GM10847 (cell line): ENCODE data around the gene PRDM11.

Source experiments
- POLR2A ChIP-seq: IDR thresholded peaks from 2 replicates; pipeline ENCODE4 v1.6.1; 2011; ENCODE audit not compliant: insufficient read length; ENCODE audit errors: extremely low read depth

PRDM11 gene

GRCh38 chr11:45204761-45205160 is 58.3 kb downstream of the PRDM11 start:
- TF ChIP-seq POLR2A, result no peak

DNA sequence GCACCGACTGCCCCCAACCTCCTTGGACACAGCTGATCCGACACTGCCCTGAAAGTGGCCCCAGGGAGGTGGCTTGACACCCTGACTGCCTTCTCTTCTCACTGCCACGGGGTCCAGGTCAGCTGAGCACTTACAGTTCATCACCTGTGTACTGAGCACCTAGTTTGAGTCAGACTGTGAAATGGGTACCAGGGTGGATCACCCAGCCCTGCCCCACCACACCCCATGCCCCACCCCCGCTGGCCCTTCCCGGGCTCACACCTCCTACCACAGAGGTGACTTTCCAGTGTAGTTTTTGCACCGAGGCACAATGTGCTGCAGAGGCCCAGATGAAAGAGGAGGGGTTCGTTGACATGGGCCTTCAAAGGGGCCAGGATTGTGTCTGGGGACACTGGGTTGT is 59.5 kb downstream of the PRDM11 start:
- no peak for TF ChIP-seq POLR2A

DNA sequence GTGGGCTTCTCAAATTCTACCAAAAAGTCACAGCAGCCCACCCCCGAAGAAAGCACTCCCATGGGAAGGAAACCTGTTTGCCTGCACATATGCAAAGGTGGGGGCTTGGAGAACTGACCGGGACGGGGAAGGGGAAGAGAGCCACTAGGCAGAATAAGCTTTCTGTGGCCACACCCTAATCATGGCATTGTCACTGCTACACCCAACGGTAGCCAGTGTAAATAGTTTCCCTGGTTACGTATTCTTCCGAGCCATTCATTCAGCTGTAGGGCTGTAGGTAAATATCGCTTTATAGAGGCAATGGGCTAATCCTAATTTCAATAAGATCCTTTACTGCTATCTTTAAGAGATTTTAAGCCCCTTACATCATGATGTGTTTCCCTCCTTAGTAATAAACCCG is 61.7 kb downstream of the PRDM11 start:
- no peak for TF ChIP-seq POLR2A

- no peak for TF ChIP-seq POLR2A
Measured at GRCh38 chr11:45209000-45209879, 62.8 kb downstream of the PRDM11 start.

DNA sequence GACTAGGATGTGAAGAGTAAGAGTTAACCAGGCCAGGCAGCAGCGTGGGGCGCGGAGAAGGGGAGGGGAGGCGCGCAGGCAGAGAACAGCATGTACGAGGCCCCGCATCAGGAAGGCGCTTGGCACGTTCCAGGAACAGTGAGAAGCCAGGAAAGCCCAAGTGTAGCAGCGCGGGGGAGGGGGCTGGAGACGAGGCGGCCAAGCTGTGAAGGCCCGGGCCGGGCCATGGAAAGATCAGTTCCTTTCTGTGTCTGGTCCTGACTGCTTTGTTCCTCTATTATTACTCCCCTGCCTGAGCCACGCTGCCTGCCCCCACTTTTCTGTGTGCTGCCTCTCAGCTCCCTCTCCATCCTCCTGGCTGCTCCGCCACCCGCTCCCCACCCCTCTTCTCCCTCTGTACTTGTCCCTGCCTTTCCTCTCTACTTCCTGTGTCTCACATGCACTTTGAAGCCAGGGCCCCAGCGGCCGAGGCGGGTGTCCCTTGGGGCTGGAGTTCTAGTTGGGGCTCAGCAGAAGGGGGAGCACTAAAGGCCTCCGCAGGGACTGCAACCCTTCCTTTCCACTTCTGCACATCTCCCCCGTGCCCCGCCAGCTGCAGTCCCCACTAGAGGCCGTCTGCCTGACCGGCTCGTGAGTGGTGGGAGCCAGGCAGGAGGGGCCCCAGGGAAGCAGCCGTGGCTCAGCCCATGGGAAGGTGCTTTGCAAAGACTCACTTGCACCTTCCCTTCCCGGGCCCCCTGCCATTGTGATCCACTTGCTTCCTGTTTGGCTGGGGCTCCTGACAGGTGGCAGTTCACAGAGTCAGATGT is 63.7 kb downstream of the PRDM11 start:
- no peak for TF ChIP-seq POLR2A

DNA sequence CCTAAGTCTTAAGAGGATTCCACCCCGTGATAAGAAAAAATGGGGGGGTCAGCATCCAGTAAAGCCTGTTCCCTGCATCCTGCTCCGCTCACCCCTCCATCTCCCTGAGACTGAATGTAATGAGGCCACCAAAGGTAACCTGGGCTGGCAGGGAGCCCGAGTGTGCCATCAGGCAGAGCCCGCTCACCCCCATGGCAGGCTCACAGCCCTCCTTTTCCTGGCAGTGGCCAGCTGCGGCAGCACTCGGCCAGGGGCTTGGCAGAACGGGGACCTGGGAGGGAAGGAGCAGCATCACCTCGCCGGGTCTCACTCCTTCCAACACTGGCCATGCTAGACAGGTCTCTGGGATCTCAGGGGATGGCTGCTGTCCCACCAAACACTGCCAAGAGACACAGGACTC is 64.4 kb downstream of the PRDM11 start:
- no peak for TF ChIP-seq POLR2A

- no peak for TF ChIP-seq POLR2A
Measured at GRCh38 chr11:45211732-45212131, 65.3 kb downstream of the PRDM11 start.

- no peak for TF ChIP-seq POLR2A
Measured at GRCh38 chr11:45212566-45213315, 66.3 kb downstream of the PRDM11 start.

GRCh38 chr11:45213316-45213665 is 66.9 kb downstream of the PRDM11 start:
- no peak for TF ChIP-seq POLR2A

- no peak for TF ChIP-seq POLR2A
Measured at GRCh38 chr11:45213717-45214116, 67.3 kb downstream of the PRDM11 start.

GRCh38 chr11:45215098-45215865 is 68.8 kb downstream of the PRDM11 start:
- TF ChIP-seq POLR2A, result no peak

- TF ChIP-seq POLR2A, result no peak
Measured at GRCh38 chr11:45216031-45216430, 69.6 kb downstream of the PRDM11 start.

DNA sequence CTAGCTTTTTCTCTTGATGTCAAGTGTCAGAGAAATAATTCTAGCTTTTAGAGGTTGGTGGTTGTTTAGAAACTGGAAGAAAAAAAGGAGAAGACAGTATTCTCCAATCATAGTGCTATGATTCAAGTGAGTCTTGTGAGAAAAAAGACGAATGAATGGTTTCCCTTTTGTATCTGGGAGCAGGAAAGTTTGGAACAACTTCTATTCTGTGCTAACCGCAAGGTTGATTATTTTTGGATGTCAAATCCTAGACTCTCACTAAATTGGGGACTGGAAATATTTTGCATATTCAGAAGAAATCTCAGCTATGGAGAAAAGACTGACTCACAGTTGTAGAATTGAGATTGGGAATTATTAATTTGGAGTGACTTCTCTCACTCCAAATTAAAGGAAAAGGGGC is 70.5 kb downstream of the PRDM11 start:
- TF ChIP-seq POLR2A, result no peak

- no peak for TF ChIP-seq POLR2A
Measured at GRCh38 chr11:45217991-45218390, 71.6 kb downstream of the PRDM11 start.

DNA sequence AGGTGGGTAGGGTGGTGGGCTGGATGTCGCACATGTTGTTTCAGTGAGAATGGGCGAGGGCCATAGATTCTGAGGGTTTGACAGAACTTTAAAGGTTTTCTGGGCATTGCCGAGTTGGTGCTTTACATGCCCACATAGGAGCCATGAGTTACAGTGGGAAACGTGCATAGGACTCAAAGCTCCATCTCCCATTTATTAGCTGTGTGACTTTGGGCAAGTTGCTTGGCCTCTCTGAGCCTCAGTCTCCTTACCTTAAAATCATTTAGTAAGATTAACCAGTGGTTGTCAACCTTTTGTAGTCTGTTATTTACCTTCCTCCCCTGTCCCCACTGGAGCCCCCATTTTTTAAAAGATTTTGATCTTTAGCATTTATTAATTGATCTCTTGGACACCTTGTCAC is 72.3 kb downstream of the PRDM11 start:
- TF ChIP-seq POLR2A, result no peak

DNA sequence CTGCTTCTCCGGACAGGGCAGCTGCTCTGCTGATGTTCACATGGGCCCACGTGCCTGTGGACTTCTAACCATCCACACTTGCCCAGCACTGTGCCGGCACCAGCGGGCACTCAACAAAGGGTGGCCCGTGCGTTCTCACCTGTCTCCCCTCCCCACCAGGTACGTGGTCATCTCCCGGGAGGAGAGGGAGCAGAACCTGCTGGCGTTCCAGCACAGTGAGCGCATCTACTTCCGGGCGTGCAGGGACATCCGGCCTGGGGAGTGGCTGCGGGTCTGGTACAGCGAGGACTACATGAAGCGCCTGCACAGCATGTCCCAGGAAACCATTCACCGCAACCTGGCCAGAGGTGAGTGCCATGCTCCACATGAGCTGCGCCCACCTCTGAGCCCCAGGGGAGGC is 73.0 kb downstream of the PRDM11 start:
- no peak for TF ChIP-seq POLR2A

- TF ChIP-seq POLR2A, result no peak
Measured at GRCh38 chr11:45223496-45223895, 77.1 kb downstream of the PRDM11 start.
